Ectodermal cell (in vitro differentiated cells): Measurements from ENCODE around the gene ADAMTS18. TPM values are rescaled to one million over a fixed set of nuclear protein-coding genes. Genes with fewer than 3 reads are reported as not detected.
"Not testable (repeated sequence)": the region's sequence is repeated elsewhere in the genome, so short reads cannot be mapped to it uniquely, and the experiment has no call there.

Source experiments
- H3K27ac ChIP-seq: 2 replicates; pipeline ENCODE4 v1.7.0; 2013; ENCODE audit warnings: mild to moderate bottlenecking, low read depth, low read length; ENCODE audit not compliant: insufficient read depth, poor library complexity, severe bottlenecking
- H3K27me3 ChIP-seq: 2 replicates; pipeline ENCODE4 v1.7.0; 2013; ENCODE audit warnings: mild to moderate bottlenecking, low read length; ENCODE audit not compliant: insufficient read depth, control insufficient read depth, poor library complexity, severe bottlenecking
- H3K36me3 ChIP-seq: one replicate; pipeline ENCODE4 v1.7.0; 2013; ENCODE audit warnings: low read length; ENCODE audit not compliant: control insufficient read depth, insufficient read depth
- H3K4me1 ChIP-seq: one replicate; pipeline ENCODE4 v1.7.0; 2013; ENCODE audit warnings: low read length; ENCODE audit not compliant: control insufficient read depth, insufficient read depth
- H3K4me3 ChIP-seq: 2 replicates; pipeline ENCODE4 v1.7.0; 2013; ENCODE audit warnings: low read depth, low read length, control low read depth; ENCODE audit not compliant: insufficient read depth
- H3K9me3 ChIP-seq: 2 replicates; pipeline ENCODE4 v1.7.0; 2013; ENCODE audit warnings: mild to moderate bottlenecking, low read length, moderate library complexity; ENCODE audit not compliant: control insufficient read depth
- WGBS, 2 experiments: methylation state at CpG; one replicate each; pipeline ENCODE4 v1.1.7; 2013; ENCODE audit warnings: missing lambda C conversion rate in 2 of 2; 5-methylcytosine and 5-hydroxymethylcytosine counted together
- polyA plus RNA-seq, 4 experiments: library from polyadenylated mRNA; stranded (reverse); fragments of 50-300 nt; gene quantifications; one replicate each; pipeline ENCODE4 v1.2.3, GENCODE V29; 2013

Gene ADAMTS18
- polyA plus RNA-seq (2013, experiment 1 of 4), result 0.59 TPM
- polyA plus RNA-seq (2013, experiment 2 of 4), result 1.6 TPM
- polyA plus RNA-seq (2013, experiment 3 of 4), result 0.80 TPM
- polyA plus RNA-seq (2013, experiment 4 of 4), result 1.3 TPM

DNA sequence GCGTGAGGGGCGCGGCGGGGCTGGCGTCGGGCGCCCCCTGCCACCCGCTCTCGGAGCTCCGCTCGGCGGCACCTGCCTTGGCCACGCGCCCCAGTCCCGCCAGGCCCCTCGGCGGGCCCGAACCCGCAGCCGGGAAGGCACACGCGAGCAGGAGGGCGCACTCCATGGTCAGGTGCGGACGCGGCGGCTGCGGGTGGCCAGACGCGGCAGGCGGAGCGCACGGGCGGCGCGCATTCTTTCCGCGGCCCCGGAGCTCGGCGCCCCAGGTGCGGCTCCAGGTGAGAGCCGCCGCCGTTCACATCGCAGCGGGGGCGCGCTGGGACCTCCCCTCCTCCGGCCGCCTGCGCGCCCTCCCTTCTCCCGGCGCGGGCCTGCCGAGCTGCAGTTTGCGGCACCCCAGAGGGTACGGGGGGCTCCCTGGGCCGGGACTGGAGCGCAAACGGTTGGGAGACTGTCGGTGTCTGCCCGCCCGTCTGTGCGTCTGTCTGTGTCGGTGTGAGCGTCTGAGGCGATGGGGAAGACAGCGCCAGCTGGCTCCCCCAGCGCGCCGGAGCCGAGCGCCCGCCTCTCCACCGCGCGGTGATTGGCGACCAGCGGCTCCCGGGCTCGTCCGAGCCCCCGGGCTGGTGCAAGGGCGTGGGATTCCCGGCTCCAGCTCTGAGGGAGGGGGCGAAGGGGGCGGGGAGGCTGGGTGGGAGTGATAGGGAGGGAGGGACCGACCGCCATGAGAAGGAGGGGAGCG, at the start of gene ADAMTS18:
ADAMTS18 (minus strand) TSS at position 505 of the 742 bp plus-strand sequence; CDS start at position 166, 339 bp downstream.
- H3K9me3 ChIP-seq, result no peaks in the 10 kb centered on the region
- no peaks in the 10 kb centered on the region for H3K36me3 ChIP-seq
- H3K4me3 ChIP-seq, result peak within 1 kb of the TSS; percentile 54
- peaks cover 4% of the 10 kb centered on the region for H3K4me1 ChIP-seq
- 0 to 1% methylated on average over 92 of the region's 92 CpGs for WGBS, 2 experiments
- peaks cover 64% of the 10 kb centered on the region for H3K27me3 ChIP-seq
- no peak within 1 kb of the TSS for H3K27ac ChIP-seq

DNA sequence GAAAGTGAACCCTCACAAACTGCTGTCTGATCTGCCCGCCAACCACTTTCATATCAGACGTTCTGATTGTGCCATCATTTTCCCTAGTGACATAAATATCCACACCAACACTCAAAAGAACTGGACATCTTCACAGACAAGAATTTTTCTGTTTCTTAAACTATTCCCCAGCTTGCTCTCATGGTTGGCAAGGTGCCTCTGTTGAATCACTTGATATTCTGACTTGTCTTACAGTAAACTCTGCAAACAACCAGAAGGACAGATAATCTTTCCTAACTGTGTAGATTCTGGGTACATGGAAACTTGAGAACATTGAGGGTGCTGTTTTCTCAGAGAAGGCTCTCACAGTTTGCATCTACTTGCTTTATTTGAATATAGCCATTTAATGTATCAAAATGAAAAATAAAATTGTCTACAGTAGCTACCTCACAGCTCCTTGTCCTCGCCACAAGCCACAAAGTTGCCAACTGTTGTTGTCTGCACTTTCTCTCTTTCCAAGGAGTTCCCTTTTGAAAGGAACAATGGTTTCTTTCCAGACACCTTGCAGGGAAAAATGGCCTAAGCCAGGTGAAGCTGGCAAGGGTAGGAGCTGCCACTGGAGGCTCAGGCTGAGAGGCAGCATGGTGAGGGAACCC, 46.0 kb upstream of the ADAMTS18 start:
- Histone ChIP-seq H3K27ac (no peak overlapping the region), H3K27me3 (no peaks in the 10 kb centered on the region), H3K36me3 (no peaks in the 10 kb centered on the region), H3K4me1 (peaks cover 5% of the 10 kb centered on the region), H3K4me3 (no peak overlapping the region), H3K9me3 (no peaks in the 10 kb centered on the region)
- WGBS, 2 experiments, result 92 to 94% methylated on average over 3 of the region's 3 CpGs

- WGBS, 2 experiments, result 100% methylated on average over 1 of the region's 1 CpG; no CpG with 5 or more reads in 1 of the 2 experiments
- H3K9me3 ChIP-seq, result no peaks in the 10 kb centered on the region
- H3K4me1 ChIP-seq, result peaks cover 7% of the 10 kb centered on the region
These were observed 37.4 kb upstream of the ADAMTS18 start for GRCh38 chr16:77472262-77472661.

DNA sequence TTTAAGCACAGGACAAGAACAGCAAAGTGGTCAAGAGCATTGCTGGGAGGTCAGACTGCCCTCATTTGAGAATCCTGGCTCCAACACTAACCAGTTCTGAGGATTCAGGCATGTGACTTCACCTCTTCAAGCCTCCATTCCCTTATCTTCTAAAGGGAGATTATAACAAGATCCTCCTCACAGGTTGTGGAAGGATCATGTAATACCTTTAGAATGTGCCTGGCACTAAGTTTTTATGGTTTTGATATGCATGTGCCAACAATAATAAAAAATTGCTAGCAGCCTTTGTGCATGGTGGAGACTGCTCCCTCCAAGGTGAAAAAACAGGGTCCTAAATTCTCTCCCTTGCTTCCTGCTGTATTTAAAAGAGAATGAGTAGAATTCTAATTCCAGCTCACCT, 36.0 kb upstream of the ADAMTS18 start:
- H3K36me3 ChIP-seq, result no peaks in the 10 kb centered on the region

More at GRCh38 chr16:77472262-77472661, 37.4 kb upstream of the ADAMTS18 start:
- no peaks in the 10 kb centered on the region for H3K36me3 ChIP-seq
- no peaks in the 10 kb centered on the region for H3K27me3 ChIP-seq
- no peak overlapping the region for H3K4me3 ChIP-seq
- H3K27ac ChIP-seq, result no peak overlapping the region

DNA sequence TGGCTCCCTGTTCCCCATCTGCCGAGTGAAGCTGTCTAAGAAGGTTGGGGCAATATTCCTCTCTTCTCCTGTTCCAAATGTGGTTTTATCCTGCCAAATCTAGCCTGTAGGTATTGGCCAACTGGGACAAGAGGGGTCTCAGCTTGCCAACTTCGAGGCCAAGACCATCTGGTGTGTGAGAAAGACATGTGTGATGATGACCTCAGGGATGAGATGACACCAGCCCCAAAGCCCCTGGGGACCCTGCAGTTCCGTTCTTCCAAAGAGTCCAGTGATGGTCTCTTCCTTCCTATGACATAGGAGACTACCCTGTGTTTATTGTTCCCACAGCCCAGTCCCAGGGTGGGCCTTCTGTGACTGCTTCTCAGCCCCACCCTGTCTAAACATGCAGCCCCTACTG, 34.8 kb upstream of the ADAMTS18 start:
- WGBS, 2 experiments, result 90 to 91% methylated on average over 3 of the region's 3 CpGs
- Histone ChIP-seq H3K27ac (no peak overlapping the region), H3K27me3 (no peaks in the 10 kb centered on the region), H3K4me1 (peaks cover 7% of the 10 kb centered on the region), H3K4me3 (no peak overlapping the region), H3K9me3 (no peaks in the 10 kb centered on the region), H3K36me3 (no peaks in the 10 kb centered on the region)

More for the DNA sequence above, 36.0 kb upstream of the ADAMTS18 start:
- Histone ChIP-seq H3K4me3 (no peak overlapping the region), H3K9me3 (no peaks in the 10 kb centered on the region), H3K27me3 (no peaks in the 10 kb centered on the region), H3K27ac (no peak overlapping the region), H3K4me1 (peaks cover 7% of the 10 kb centered on the region)

DNA sequence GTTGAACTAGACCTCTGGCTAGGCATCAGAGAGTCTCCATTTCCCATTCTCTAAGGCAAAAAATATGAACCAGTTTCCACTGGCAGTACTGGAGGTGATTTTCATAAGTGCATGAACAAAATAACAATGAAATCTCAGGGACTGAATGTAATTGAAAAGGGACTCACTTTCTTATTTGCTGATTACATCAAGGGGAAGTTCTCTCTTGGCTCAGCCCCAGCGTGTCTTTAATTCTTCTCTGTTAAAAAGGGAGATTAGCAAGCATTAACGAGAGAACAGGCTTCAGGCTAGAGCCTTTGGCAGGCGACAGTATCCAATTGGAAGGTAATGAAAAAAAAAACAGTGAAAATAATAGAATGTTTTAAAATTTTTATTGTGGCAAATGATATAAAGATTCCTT, 34.0 kb upstream of the ADAMTS18 start:
- Histone ChIP-seq H3K9me3 (no peaks in the 10 kb centered on the region), H3K27me3 (no peaks in the 10 kb centered on the region), H3K4me3 (no peak overlapping the region), H3K27ac (peak overlapping the region; percentile 50), H3K36me3 (no peaks in the 10 kb centered on the region), H3K4me1 (peaks cover 7% of the 10 kb centered on the region)
- 35 to 50% methylated on average over 3 of the region's 3 CpGs for WGBS, 2 experiments

DNA sequence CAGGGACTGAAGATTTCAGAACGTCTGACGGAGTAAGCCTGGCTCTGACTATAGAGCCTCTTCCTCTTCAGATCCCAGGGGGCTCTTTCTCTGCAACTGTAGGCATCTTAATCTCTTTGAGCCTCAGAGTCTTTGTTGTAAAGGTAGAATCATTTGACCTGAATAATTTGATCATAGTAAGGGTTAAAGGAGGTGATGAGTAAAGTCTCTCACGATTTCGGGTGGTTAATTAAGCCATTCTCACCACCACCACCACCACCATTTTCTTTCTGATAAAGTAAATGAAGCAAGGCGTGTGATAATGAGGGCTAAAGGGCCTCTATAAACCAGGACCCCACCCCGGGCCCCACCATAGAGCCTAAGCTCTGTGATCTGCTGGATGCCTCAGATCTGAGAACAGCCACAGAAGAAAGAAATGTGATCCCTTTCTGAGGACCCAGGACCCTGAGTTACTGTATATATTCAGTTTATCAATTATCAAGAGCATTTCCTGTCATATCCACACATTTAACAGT, 33.0 kb upstream of the ADAMTS18 start:
- H3K4me3 ChIP-seq, result no peak overlapping the region
- no peaks in the 10 kb centered on the region for H3K9me3 ChIP-seq
- H3K27ac ChIP-seq, result peak overlapping the region; percentile 47
- H3K4me1 ChIP-seq, result peaks cover 7% of the 10 kb centered on the region
- no peaks in the 10 kb centered on the region for H3K27me3 ChIP-seq
- 31 to 44% methylated on average over 3 to 4 of the region's 6 CpGs for WGBS, 2 experiments
- no peaks in the 10 kb centered on the region for H3K36me3 ChIP-seq

GRCh38 chr16:77463659-77464058, 28.8 kb upstream of the ADAMTS18 start:
- not testable (repeated sequence) for H3K27ac ChIP-seq, H3K36me3 ChIP-seq, H3K9me3 ChIP-seq, H3K4me3 ChIP-seq, H3K27me3 ChIP-seq, H3K4me1 ChIP-seq
- WGBS, 2 experiments, result 100% methylated on average over 1 of the region's 5 CpGs; no CpG with 5 or more reads in 1 of the 2 experiments

DNA sequence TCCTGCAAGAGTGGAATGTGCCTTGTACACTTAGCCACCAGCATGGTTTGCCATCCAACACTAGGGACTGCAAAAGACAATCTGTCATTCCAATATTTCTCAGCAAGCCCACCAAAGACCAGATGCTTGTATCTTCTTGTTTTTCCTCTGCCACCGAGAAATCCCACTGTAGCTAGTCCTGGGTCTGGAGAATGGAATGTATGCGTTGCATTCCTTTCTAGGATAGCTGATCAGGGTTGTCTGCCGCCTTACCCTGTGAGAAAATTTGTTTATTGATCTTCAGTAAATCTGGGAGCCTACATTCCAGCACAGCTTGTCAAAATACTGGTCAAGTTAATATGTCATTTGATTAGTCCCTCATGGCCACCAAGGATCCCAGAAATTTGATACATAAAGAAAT, 28.1 kb upstream of the ADAMTS18 start:
- H3K27me3 ChIP-seq, result no peaks in the 10 kb centered on the region
- H3K4me1 ChIP-seq, result no peaks in the 10 kb centered on the region
- H3K36me3 ChIP-seq, result no peaks in the 10 kb centered on the region
- no peak overlapping the region for H3K27ac ChIP-seq
- no peaks in the 10 kb centered on the region for H3K9me3 ChIP-seq
- no peak overlapping the region for H3K4me3 ChIP-seq
- 61 to 75% methylated on average over 3 of the region's 3 CpGs for WGBS, 2 experiments

- no peaks in the 10 kb centered on the region for H3K27me3 ChIP-seq
- no peak overlapping the region for H3K4me3 ChIP-seq
- no peak overlapping the region for H3K27ac ChIP-seq
- no peaks in the 10 kb centered on the region for H3K9me3 ChIP-seq
- H3K4me1 ChIP-seq, result peaks cover 8% of the 10 kb centered on the region
- WGBS, 2 experiments, result 89 to 94% methylated on average over 3 of the region's 3 CpGs
- no peaks in the 10 kb centered on the region for H3K36me3 ChIP-seq
These were observed 24.9 kb upstream of the ADAMTS18 start for GRCh38 chr16:77459534-77460254.
